B cell (primary cell): ENCODE results near the gene POLR1C. TPM values are rescaled to one million over a fixed set of nuclear protein-coding genes. Genes with fewer than 3 reads are reported as not detected.
"Not testable (repeated sequence)": the region's sequence is repeated elsewhere in the genome, so short reads cannot be mapped to it uniquely, and the experiment has no call there.

Experiments used
- ATAC-seq: fragments of 200-7000 bp; cut with Tn5 transposase; one replicate; pipeline ENCODE4 v1.10.0; 2021; ENCODE audit warnings: low read depth, mild to moderate bottlenecking, moderate number of reproducible peaks, moderate library complexity
- CTCF ChIA-PET: fragments of 350-600 bp; sonication (Branson Sonifier 250); formaldehyde crosslinking; loops from one replicate; lab custom pipeline; 2021; ENCODE audit warnings: antibody characterized with exemption, inconsistent platforms; lab: Charles Lee
- POLR2A ChIA-PET: fragments of 350-600 bp; sonication (Branson Sonifier 250); formaldehyde crosslinking; loops from one replicate; lab custom pipeline; 2021; ENCODE audit warnings: antibody characterized with exemption; lab: Charles Lee
- DNase-seq: peaks from one replicate; pipeline ENCODE4 v3.0.0; 2013
- H2AFZ ChIP-seq: 2 replicates; pipeline ENCODE4 v1.6.1; 2012; ENCODE audit warnings: mild to moderate bottlenecking, low read depth, low read length; ENCODE audit not compliant: insufficient read depth, poor library complexity, severe bottlenecking
- H3K27ac ChIP-seq, 2 donors: 1 replicate in 1 of 2; 2 replicates in 1 of 2; pipeline ENCODE4 v1.5.1; 2012 to 2013; ENCODE audit warnings: low read length in 2 of 2, mild to moderate bottlenecking in 2 of 2, moderate library complexity in 1 of 2
- H3K27me3 ChIP-seq, 4 experiments: fragments of 200-600 bp in 1 of 4; sonication (generic) in 1 of 4; replicated peaks in 1 of 4; 1 replicate in 2 of 4; 2 replicates in 2 of 4; pipeline versions ENCODE4 v1.6.1 to v1.7.0; 2013 to 2016; ENCODE audit warnings: low read length in 3 of 4, mild to moderate bottlenecking in 2 of 4, mixed read lengths in 1 of 4, moderate library complexity in 1 of 4; ENCODE audit not compliant: insufficient read depth in 4 of 4, control insufficient read depth in 3 of 4; ENCODE audit errors: control extremely low read depth in 1 of 4
- H3K36me3 ChIP-seq, 2 experiments: replicated peaks in 1 of 2; 1 replicate in 1 of 2; 2 replicates in 1 of 2; pipeline versions ENCODE4 v1.6.1 to v1.7.1; 2013; ENCODE audit warnings: low read length in 1 of 2; ENCODE audit not compliant: insufficient read depth in 2 of 2, control insufficient read depth in 1 of 2; ENCODE audit errors: control extremely low read depth in 1 of 2, extremely low read depth in 1 of 2
- H3K4me1 ChIP-seq, 2 donors: fragments of 200-600 bp in 1 of 2; sonication (generic) in 1 of 2; 1 replicate in 1 of 2; 2 replicates in 1 of 2; pipeline versions ENCODE4 v1.5.1 to v1.6.1; 2013 to 2017; ENCODE audit warnings: low read length in 2 of 2; ENCODE audit not compliant: control insufficient read depth in 2 of 2, insufficient read depth in 2 of 2
- H3K4me2 ChIP-seq: replicated peaks from 2 replicates; pipeline ENCODE3; 2012; ENCODE audit warnings: mild to moderate bottlenecking, low read depth, low read length; ENCODE audit not compliant: poor library complexity, severe bottlenecking
- H3K4me3 ChIP-seq, 5 experiments: fragments of 200-600 bp in 1 of 5; sonication (generic) in 1 of 5; 1 replicate in 3 of 5; 2 replicates in 2 of 5; pipeline versions ENCODE4 v1.5.1 to v1.7.0; 2011 to 2016; ENCODE audit warnings: low read length in 4 of 5, mild to moderate bottlenecking in 4 of 5, low read depth in 2 of 5, control low read depth in 1 of 5, moderate library complexity in 1 of 5; ENCODE audit not compliant: insufficient read depth in 1 of 5; ENCODE audit errors: control extremely low read depth in 1 of 5, extremely low read depth in 1 of 5
- H3K79me2 ChIP-seq: fragments of 200-600 bp; sonication (generic); one replicate; pipeline ENCODE4 v1.6.0; 2016; ENCODE audit warnings: low read length; ENCODE audit not compliant: control insufficient read depth, insufficient read depth
- H3K9ac ChIP-seq: fragments of 200-600 bp; sonication (generic); 2 replicates; pipeline ENCODE4 v1.6.1; 2017; ENCODE audit warnings: mild to moderate bottlenecking, low read length, moderate library complexity
- H3K9me3 ChIP-seq, 3 donors: one replicate each; pipeline versions ENCODE4 v1.6.1 to v1.7.1; 2013; ENCODE audit warnings: low read length in 2 of 3; ENCODE audit not compliant: control insufficient read depth in 2 of 3, insufficient read depth in 1 of 3; ENCODE audit errors: control extremely low read depth in 1 of 3
- H4K20me1 ChIP-seq: 2 replicates; pipeline ENCODE4 v1.6.0; 2012; ENCODE audit warnings: mild to moderate bottlenecking, low read length; ENCODE audit not compliant: insufficient read depth, control insufficient read depth, poor library complexity, severe bottlenecking
- H3K27ac Mint-ChIP-seq: one replicate; pipeline ENCODE4 v1.8.0; 2021; ENCODE audit warnings: mixed read lengths
- H3K27me3 Mint-ChIP-seq: one replicate; pipeline ENCODE4 v1.8.0; 2021; ENCODE audit warnings: mixed read lengths
- H3K4me1 Mint-ChIP-seq: one replicate; pipeline ENCODE4 v1.8.0; 2021; ENCODE audit warnings: mixed read lengths
- H3K4me3 Mint-ChIP-seq: one replicate; pipeline ENCODE4 v1.8.0; 2021; ENCODE audit warnings: mixed read lengths
- H3K9me3 Mint-ChIP-seq: one replicate; pipeline ENCODE4 v1.8.0; 2022; ENCODE audit warnings: mixed read lengths; ENCODE audit not compliant: insufficient read depth
- EZH2 ChIP-seq: IDR thresholded peaks from 2 replicates; pipeline ENCODE4 v1.6.1; 2012; ENCODE audit warnings: borderline replicate concordance, low read depth, mild to moderate bottlenecking, moderate library complexity, low read length; ENCODE audit not compliant: insufficient read depth, poor library complexity, severe bottlenecking
- whole genome bisulfite sequencing: methylation state at CpG from one replicate; pipeline ENCODE4 v1.1.5; 2013; ENCODE audit warnings: missing lambda C conversion rate; ENCODE audit not compliant: insufficient coverage; 5-methylcytosine and 5-hydroxymethylcytosine counted together
- intact Hi-C: fragments of 100-400 bp; cut with micrococcal nuclease; formaldehyde crosslinking; loops from one replicate; pipeline ENCODE4 v1.10.0; 2022
- polyA plus RNA-seq: library from polyadenylated mRNA; depleted of rRNA; stranded (reverse); fragments of >200 nt; gene quantifications from 2 replicates; pipeline ENCODE4 v1.2.3, GENCODE V29; 2012
- total RNA-seq, 2 donors: library from RNA; stranded (reverse); fragments of 120-200 nt in 1 of 2; gene quantifications; 1 replicate in 1 of 2; 2 replicates in 1 of 2; pipeline versions ENCODE4 v1.2.3 to v1.2.4, GENCODE V29; 2013 to 2022
- TF ChIP-seq, protein P1 (sequence below): fragments of 200-600 bp; IDR thresholded peaks from one replicate; pipeline ENCODE4 v1.8.0; 2022; ENCODE audit warnings: antibody characterized with exemption, mild to moderate bottlenecking

POLR1C gene
- total and polyA plus RNA-seq, 2 donors (not counting 1 experiment from before 2014, with no cell fraction given): 21.4 to 43.3 TPM

DNA sequence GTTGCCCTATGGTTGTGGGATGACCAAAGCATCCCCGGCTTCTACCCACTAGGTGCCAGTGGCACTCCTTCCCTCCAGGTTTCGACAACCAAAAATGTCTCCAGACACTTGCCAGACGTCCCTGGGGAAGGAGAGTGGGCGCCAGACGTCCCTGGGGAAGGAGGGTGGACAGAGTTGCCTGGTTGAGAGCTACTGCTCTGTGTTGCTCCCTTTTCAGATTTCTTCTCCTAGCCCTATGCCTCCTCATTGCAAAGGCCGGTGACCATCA, 19.8 kb upstream of the POLR1C start:
- peaks cover 27% of the 10 kb centered on the region for H3K79me2 ChIP-seq
- Mint-ChIP-seq H3K27me3 (no peaks in the 10 kb centered on the region), H3K4me3 (no peak overlapping the region), H3K4me1 (peaks cover 12% of the 10 kb centered on the region), H3K27ac (no peak overlapping the region), H3K9me3 (no peaks in the 10 kb centered on the region)
- no peak overlapping the region for H3K9ac ChIP-seq
- TF ChIP-seq, protein P1, sequence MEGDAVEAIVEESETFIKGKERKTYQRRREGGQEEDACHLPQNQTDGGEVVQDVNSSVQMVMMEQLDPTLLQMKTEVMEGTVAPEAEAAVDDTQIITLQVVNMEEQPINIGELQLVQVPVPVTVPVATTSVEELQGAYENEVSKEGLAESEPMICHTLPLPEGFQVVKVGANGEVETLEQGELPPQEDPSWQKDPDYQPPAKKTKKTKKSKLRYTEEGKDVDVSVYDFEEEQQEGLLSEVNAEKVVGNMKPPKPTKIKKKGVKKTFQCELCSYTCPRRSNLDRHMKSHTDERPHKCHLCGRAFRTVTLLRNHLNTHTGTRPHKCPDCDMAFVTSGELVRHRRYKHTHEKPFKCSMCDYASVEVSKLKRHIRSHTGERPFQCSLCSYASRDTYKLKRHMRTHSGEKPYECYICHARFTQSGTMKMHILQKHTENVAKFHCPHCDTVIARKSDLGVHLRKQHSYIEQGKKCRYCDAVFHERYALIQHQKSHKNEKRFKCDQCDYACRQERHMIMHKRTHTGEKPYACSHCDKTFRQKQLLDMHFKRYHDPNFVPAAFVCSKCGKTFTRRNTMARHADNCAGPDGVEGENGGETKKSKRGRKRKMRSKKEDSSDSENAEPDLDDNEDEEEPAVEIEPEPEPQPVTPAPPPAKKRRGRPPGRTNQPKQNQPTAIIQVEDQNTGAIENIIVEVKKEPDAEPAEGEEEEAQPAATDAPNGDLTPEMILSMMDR: no peak
- TF ChIP-seq EZH2: no peak
- no peaks in the 10 kb centered on the region for H3K27me3 ChIP-seq
- intact Hi-C loops: no loop called here
- no peak overlapping the region for H3K4me3 ChIP-seq
- peaks cover 0 to 62% of the 10 kb centered on the region in 2 experiments for H3K36me3 ChIP-seq
- no peak for ATAC-seq
- H3K4me2 ChIP-seq: no peak overlapping the region
- H4K20me1 ChIP-seq: no peaks in the 10 kb centered on the region
- H3K4me1 ChIP-seq: peaks cover 0 to 6% of the 10 kb centered on the region in 2 donors
- no peaks in the 10 kb centered on the region for H3K9me3 ChIP-seq
- DNase-seq: no peak
- WGBS: 100% methylated on average over 1 of the region's 6 CpGs
- no peak overlapping the region for H2AFZ ChIP-seq
- ChIA-PET POLR2A (no interaction called here), CTCF (interaction anchor here (1.1 to 8.0 kb wide), 2 partner anchors 8 to 100 kb away, joined by 3 to 69 read pairs; no protein-coding TSS in a partner anchor)
- H3K27ac ChIP-seq: no peak overlapping the region

- DNase-seq (no peak), ATAC-seq (no peak)
- Mint-ChIP-seq H3K27ac (no peak overlapping the region), H3K4me1 (peaks cover 12% of the 10 kb centered on the region), H3K9me3 (no peaks in the 10 kb centered on the region), H3K4me3 (no peak overlapping the region), H3K27me3 (no peaks in the 10 kb centered on the region)
- Histone ChIP-seq H3K4me2 (no peak overlapping the region), H3K27me3 (no peaks in the 10 kb centered on the region), H3K9ac (no peak overlapping the region), H3K4me3 (no peak overlapping the region), H2AFZ (no peak overlapping the region), H3K9me3 (no peaks in the 10 kb centered on the region), H3K36me3 (peaks cover 0 to 65% of the 10 kb centered on the region in 2 experiments), H3K4me1 (peaks cover 0 to 6% of the 10 kb centered on the region in 2 donors), H3K27ac (no peak overlapping the region), H3K79me2 (peaks cover 22% of the 10 kb centered on the region), H4K20me1 (no peaks in the 10 kb centered on the region)
- intact Hi-C loops: no loop called here
- ChIA-PET POLR2A (no interaction called here), CTCF (interaction anchor here (1.9 kb wide), 1 partner anchor 9 kb away, joined by 8 read pairs; no protein-coding TSS in a partner anchor)
- 96% methylated on average over 10 of the region's 12 CpGs for WGBS
- TF ChIP-seq EZH2: no peak
- TF ChIP-seq, protein P1: no peak
Measured at GRCh38 chr6:43497689-43498088, 19.2 kb upstream of the POLR1C start.

GRCh38 chr6:43498291-43498690, 18.6 kb upstream of the POLR1C start:
- POLR2A ChIA-PET: not testable (repeated sequence)

More at GRCh38 chr6:43498291-43498690, 18.6 kb upstream of the POLR1C start:
- intact Hi-C loops, H3K9me3 ChIP-seq, H3K4me3 Mint-ChIP-seq, H3K27me3 ChIP-seq, DNase-seq, ATAC-seq, H2AFZ ChIP-seq, H3K27me3 Mint-ChIP-seq, H3K4me3 ChIP-seq, H3K9ac ChIP-seq, H3K9me3 Mint-ChIP-seq, H3K4me2 ChIP-seq, H3K27ac Mint-ChIP-seq, H3K4me1 ChIP-seq, H4K20me1 ChIP-seq, H3K27ac ChIP-seq: not testable (repeated sequence)
- CTCF ChIA-PET: interaction anchor here (1.9 kb wide), 1 partner anchor 9 kb away, joined by 8 read pairs; no protein-coding TSS in a partner anchor
- H3K36me3 ChIP-seq: peaks cover 0 to 68% of the 10 kb centered on the region in 2 experiments
- WGBS: 100% methylated on average over 4 of the region's 5 CpGs
- H3K4me1 Mint-ChIP-seq: peaks cover 10% of the 10 kb centered on the region
- peaks cover 16% of the 10 kb centered on the region for H3K79me2 ChIP-seq
